Adrenal gland (tissue), 5 donors: ENCODE results near the gene ZSCAN22.

Experiments
- POLR2A ChIP-seq, 2 donors: fragments of 450-650 bp; IDR thresholded peaks; one replicate each; pipeline ENCODE4 v1.6.1; 2017; ENCODE audit warnings: antibody characterized with exemption in 2 of 2, mild to moderate bottlenecking in 2 of 2, moderate library complexity in 1 of 2
- TF ChIP-seq, protein P1 (sequence below), 6 experiments: fragments of 450-650 bp in 4 of 6; fragments of 200-600 bp in 2 of 6; sonication (generic) in 1 of 6; IDR thresholded peaks; 1 replicate in 5 of 6; 2 replicates in 1 of 6; pipeline versions ENCODE4 v1.5.1 to v1.8.0; 2016 to 2021; ENCODE audit warnings: antibody characterized with exemption in 6 of 6, mild to moderate bottlenecking in 2 of 6, moderate library complexity in 1 of 6
- donor health status: DM: no; HTN: no; CAD: no.

DNA sequence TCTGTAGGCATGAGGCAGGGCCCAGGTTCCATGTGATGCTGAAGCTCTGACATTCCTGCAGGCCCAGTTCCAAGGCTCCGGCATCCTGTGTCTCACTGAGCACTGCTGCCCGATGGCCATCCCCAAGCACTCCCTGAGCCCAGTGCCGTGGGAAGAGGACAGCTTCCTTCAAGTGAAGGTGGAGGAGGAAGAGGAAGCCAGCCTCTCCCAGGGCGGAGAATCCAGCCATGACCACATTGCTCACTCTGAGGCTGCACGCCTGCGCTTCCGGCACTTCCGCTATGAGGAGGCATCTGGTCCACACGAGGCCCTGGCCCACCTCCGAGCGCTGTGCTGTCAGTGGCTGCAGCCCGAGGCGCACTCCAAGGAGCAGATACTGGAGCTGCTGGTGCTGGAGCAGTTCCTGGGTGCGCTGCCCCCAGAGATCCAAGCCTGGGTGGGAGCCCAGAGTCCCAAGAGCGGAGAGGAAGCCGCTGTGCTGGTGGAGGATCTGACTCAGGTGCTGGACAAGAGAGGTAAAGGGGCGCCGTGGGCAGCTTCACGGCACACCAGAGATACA is 8.0 kb downstream of the ZSCAN22 start:
- TF ChIP-seq, protein P1, sequence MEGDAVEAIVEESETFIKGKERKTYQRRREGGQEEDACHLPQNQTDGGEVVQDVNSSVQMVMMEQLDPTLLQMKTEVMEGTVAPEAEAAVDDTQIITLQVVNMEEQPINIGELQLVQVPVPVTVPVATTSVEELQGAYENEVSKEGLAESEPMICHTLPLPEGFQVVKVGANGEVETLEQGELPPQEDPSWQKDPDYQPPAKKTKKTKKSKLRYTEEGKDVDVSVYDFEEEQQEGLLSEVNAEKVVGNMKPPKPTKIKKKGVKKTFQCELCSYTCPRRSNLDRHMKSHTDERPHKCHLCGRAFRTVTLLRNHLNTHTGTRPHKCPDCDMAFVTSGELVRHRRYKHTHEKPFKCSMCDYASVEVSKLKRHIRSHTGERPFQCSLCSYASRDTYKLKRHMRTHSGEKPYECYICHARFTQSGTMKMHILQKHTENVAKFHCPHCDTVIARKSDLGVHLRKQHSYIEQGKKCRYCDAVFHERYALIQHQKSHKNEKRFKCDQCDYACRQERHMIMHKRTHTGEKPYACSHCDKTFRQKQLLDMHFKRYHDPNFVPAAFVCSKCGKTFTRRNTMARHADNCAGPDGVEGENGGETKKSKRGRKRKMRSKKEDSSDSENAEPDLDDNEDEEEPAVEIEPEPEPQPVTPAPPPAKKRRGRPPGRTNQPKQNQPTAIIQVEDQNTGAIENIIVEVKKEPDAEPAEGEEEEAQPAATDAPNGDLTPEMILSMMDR (IDR thresholded peaks at IDR 0.05), result no peak
- TF ChIP-seq POLR2A (IDR thresholded peaks at IDR 0.05), result no peak
